SK-N-MC (cell line): ENCODE results near the gene HCFC1.

ENCODE experiments used
- EZH2 ChIP-seq: fragments of 200-600 bp; sonication (generic); IDR thresholded peaks from one replicate; pipeline ENCODE4 v1.6.1; 2017; ENCODE audit warnings: antibody characterized with exemption
- FOXP2 ChIP-seq: optimal IDR thresholded peaks from 2 replicates; pipeline ENCODE3; 2011; ENCODE audit warnings: mild to moderate bottlenecking, moderate library complexity; ENCODE audit not compliant: insufficient read depth; ENCODE audit errors: extremely low read length, control extremely low read depth
- POLR2AphosphoS5 ChIP-seq: IDR thresholded peaks from 2 replicates; pipeline ENCODE4 v1.6.1; 2012; ENCODE audit warnings: mild to moderate bottlenecking, low read depth, low read length, borderline replicate concordance

GRCh38 chrX:153981771-153982533 is 10.3 kb upstream of the HCFC1 start:
- TF ChIP-seq POLR2AphosphoS5: no peak
- no peak for TF ChIP-seq EZH2
- TF ChIP-seq FOXP2: no peak
